Measurements from ENCODE around the gene C17orf113.

- TF ChIP-seq EP300 (IDR thresholded peaks at IDR 0.05) (no peak), CTCF (IDR thresholded peaks at IDR 0.05) (no peak), POLR2A (IDR thresholded peaks at IDR 0.05) (no peak)
These were observed 44.1 kb upstream of the C17orf113 start for GRCh38 chr17:42094375-42095069.
